Measurements from ENCODE around the gene CDC6.

Gene CDC6

DNA sequence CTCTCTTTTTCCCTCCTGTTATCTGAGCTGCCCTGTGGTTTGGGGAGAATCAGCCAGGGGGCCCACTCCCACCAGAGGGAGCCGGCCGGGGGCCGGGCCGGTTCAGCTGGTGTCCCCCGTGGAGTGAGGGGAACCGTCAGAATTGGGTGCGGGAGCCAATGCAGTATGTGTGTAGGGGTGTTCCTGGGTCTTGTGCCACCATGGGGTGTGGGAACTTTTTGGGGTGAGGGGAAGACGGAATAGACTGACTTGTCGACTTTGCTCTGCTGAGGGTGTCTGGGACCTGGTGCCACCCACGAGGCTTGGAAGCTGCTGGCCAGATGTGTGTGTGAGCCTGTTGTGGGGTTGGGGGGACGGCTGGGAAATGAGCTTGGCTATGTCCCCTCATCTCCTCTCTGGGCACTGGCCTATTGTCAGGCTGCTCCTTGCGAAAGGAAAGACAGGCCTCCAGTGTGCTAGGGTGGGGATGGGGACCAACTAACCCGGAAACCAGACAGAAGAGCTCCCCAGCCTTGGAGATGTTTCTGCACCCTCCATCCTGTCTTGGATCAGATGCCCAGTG lies 31.2 kb downstream of the CDC6 start:
- TF ChIP-seq, protein P1, sequence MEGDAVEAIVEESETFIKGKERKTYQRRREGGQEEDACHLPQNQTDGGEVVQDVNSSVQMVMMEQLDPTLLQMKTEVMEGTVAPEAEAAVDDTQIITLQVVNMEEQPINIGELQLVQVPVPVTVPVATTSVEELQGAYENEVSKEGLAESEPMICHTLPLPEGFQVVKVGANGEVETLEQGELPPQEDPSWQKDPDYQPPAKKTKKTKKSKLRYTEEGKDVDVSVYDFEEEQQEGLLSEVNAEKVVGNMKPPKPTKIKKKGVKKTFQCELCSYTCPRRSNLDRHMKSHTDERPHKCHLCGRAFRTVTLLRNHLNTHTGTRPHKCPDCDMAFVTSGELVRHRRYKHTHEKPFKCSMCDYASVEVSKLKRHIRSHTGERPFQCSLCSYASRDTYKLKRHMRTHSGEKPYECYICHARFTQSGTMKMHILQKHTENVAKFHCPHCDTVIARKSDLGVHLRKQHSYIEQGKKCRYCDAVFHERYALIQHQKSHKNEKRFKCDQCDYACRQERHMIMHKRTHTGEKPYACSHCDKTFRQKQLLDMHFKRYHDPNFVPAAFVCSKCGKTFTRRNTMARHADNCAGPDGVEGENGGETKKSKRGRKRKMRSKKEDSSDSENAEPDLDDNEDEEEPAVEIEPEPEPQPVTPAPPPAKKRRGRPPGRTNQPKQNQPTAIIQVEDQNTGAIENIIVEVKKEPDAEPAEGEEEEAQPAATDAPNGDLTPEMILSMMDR (conservative IDR thresholded peaks at IDR 0.05; ENCODE audit: control insufficient read depth, insufficient read depth, low read depth, low read length): no peak
- no peak for DNase-seq (ENCODE audit: low read depth)
- H3K4me3 ChIP-seq (ENCODE audit: control insufficient read depth, low read depth, low read length): peak overlapping the region; percentile 73

DNA sequence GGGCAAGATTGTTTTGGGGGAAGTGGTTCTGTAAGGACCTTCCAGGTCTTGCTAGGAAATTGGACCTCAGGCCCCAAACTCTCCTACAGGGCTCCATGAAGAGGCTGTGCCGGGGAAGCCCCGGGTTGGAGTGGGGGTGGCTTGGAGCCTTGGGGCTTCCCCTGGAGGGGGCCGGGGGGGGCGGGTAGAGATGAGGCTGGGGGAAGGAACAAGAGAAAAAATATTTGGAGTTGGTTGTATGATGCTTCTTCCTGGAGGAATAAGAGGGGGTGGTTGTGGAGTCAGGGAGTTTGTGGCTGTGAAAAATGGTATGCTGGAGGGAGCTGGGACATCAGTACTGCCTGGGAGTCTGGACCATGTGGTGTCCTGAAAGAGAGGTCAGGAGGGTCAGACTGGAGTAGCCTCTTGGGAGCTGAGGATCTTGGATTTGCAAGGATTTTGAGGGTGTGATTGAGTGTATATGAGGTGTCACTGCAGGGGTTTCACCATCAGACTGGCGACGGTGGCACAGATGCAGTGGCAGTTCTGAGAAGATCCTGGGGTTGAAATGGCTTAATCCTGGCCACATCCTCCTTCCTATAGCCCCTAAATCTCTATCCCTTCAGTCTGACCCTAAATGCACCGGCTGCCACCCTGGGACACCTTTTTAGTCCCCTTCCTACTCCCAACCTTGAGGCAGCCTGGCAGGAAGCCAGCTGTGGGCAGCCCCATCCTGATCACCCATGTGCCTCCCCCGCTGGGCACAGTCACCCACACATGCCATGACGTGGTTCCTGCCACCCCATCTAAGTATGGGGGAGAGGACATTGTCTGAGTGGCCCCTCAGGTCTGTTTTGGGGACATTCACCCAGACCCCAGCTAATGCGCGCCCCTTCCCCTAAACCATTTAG lies 32.2 kb downstream of the CDC6 start:
- TF ChIP-seq, protein P1 (conservative IDR thresholded peaks at IDR 0.05; ENCODE audit: control insufficient read depth, insufficient read depth, low read depth, low read length): no peak
- peak; percentile 52 for DNase-seq (ENCODE audit: low read depth)
- H3K4me3 ChIP-seq (ENCODE audit: control insufficient read depth, low read depth, low read length): peak overlapping the region; percentile 73

DNA sequence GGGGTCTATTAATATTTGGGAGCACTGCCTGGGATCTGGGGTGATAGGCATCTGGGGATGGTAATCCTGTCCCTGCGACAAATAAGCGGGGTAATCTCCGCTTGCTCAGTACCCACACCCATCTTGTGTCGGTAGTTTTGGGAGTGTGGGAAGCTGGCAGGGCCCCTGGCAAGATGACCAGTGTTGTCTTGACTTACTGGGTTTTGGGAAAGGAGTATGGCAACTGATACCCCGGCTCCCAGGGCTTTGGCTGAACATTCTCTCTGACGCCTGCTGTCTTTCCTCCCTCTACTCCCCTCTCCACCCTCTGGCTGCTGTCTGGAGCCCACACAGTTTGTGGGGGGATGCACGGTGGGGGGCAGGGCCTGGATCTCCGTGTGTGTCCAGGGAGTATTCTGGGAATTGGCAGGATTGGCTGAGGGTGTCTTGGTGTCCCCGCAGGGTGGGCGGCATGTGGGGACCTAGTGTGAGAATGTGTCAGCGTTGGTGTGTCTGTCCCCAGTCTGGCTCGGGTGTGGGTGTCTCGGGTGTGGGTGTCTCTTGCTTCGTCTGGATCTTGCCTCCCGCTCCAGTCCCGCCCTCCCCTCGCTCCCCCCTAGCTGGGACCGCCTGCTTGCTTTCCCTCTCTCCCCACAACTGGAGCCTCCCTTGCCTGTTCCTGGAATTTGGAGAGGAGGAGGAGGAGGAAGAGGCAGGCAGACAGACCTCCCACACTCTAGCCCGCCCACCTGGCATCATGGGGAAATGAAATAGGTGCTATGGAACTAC lies 33.3 kb downstream of the CDC6 start:
- no peak for DNase-seq (ENCODE audit: low read depth)
- H3K4me3 ChIP-seq (ENCODE audit: control insufficient read depth, low read depth, low read length): no peak overlapping the region
- TF ChIP-seq, protein P1 (conservative IDR thresholded peaks at IDR 0.05; ENCODE audit: control insufficient read depth, insufficient read depth, low read depth, low read length): no peak

DNA sequence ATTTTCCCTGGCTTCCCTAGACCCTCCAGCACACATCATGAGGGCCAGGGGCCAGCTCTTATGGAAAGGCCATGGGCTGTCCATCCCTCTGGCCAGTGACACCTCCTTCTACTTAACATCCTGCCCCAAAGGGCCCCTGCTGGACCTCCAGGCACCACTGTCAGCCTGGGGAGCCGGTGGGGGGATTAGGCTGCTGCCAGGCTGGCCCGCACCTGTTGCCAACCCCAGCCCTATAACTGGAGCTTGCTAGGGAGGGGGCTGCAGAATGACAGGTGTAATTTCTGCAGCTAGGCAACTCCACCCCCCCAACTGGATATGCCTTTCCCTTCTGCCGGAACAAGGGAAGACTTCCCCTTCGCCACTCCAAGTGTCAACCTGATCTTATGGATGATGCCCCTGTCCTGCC lies 33.8 kb downstream of the CDC6 start:
- no peak for DNase-seq (ENCODE audit: low read depth)
- TF ChIP-seq, protein P1 (conservative IDR thresholded peaks at IDR 0.05; ENCODE audit: control insufficient read depth, insufficient read depth, low read depth, low read length): no peak
- no peak overlapping the region for H3K4me3 ChIP-seq (ENCODE audit: control insufficient read depth, low read depth, low read length)

DNA sequence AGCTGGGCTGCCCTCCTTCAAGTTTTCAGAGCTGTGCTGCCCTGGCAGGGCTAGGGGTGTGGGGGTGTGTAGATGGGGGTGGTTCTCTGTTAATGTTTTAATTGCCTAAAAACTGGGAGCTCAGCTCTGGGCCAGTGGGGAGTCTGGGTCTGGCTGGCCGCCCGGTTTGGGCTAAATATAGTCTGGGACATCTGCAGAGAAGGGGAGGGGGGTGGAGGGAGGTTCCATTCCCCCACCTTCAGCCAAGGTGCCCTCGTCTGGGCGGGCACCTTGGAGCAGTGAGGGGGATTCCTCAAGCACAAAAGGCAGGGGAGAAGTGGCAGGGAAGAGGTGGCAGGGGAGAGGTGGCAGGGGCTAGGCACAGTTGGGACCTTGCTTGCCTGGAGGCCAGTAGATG lies 34.3 kb downstream of the CDC6 start:
- DNase-seq (ENCODE audit: low read depth): no peak
- TF ChIP-seq, protein P1 (conservative IDR thresholded peaks at IDR 0.05; ENCODE audit: control insufficient read depth, insufficient read depth, low read depth, low read length): no peak
- H3K4me3 ChIP-seq (ENCODE audit: control insufficient read depth, low read depth, low read length): peak overlapping the region; percentile 29

DNA sequence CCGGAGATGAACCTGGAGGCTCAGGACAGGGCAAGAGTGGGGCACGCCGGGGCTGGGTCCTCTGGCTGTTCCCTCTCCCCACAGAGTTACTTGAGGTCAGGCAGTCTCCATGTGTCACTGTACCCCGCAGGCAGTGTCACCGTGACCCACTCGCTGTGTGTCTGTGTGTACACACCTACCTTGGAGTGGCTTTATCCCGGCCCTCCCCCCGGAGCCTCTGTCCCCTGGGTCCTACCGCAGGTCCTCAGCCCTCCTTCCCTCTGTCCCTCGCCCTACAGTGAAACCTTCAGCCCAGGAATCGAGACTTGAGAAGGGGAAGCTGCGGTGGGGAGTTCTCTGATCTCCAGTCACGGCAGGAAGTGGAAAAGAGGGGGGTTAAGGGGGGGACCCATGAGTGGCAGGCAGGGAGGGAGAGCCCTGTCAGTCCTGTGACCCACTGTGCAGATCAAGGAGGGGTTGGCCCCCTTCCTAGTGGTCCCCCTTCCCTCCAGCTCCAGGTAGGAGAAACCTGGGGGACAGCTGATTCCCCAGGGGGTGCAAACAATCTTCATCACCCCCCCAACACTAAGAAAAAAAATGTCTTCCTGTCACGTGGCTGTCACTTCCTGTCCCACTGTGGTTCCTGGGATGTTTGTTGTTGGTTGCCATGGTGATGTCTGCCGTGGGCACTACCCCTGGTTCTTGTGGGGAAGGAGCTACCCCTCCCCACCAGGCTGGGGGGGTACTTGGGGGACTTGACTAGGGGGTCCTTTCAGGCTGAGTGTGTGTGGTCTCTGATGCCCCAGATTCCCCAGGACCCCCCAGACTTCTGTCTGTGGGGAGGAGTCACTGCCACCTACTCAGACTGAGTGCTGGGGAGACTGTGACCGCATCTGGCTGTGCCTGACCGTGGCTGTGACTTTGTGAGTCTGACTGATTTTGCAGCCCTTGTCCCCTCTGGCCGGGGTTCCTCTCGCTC lies 35.0 kb downstream of the CDC6 start:
- DNase-seq (ENCODE audit: low read depth): peak; percentile 79
- H3K4me3 ChIP-seq (ENCODE audit: control insufficient read depth, low read depth, low read length): peak overlapping the region; percentile 29
- TF ChIP-seq, protein P1 (conservative IDR thresholded peaks at IDR 0.05; ENCODE audit: control insufficient read depth, insufficient read depth, low read depth, low read length): no peak

Measured in fibroblast of mammary gland (primary cell).